DMS79 (cell line): ENCODE measurements around the gene KCNMA1.
"Not testable (repeated sequence)": the region's sequence is repeated elsewhere in the genome, so short reads cannot be mapped to it uniquely, and the experiment has no call there.

Experiments
- DNase-seq: peaks from one replicate; lab custom pipeline; 2025; lab: John Stamatoyannopoulos, UW

Gene KCNMA1

GRCh38 chr10:77416311-77417135 lies 221.1 kb downstream of the KCNMA1 start:
- no peak for DNase-seq

GRCh38 chr10:77415313-77415960 lies 222.2 kb downstream of the KCNMA1 start:
- no peak for DNase-seq

GRCh38 chr10:77413231-77413630 lies 224.4 kb downstream of the KCNMA1 start:
- no peak for DNase-seq

- not testable (repeated sequence) for DNase-seq
These were observed 225.0 kb downstream of the KCNMA1 start for GRCh38 chr10:77412573-77413133.

GRCh38 chr10:77411805-77412204 lies 225.8 kb downstream of the KCNMA1 start:
- no peak for DNase-seq

GRCh38 chr10:77410523-77410922 lies 227.1 kb downstream of the KCNMA1 start:
- no peak for DNase-seq

GRCh38 chr10:77409697-77410471 lies 227.7 kb downstream of the KCNMA1 start:
- peak; percentile 66 for DNase-seq

- no peak for DNase-seq
These were observed 229.3 kb downstream of the KCNMA1 start for GRCh38 chr10:77408259-77408658.

- no peak for DNase-seq
These were observed 230.7 kb downstream of the KCNMA1 start for GRCh38 chr10:77406764-77407430.

- DNase-seq, result no peak
These were observed 231.8 kb downstream of the KCNMA1 start for GRCh38 chr10:77405771-77406241.

GRCh38 chr10:77404810-77405209 lies 232.8 kb downstream of the KCNMA1 start:
- no peak for DNase-seq

GRCh38 chr10:77403761-77404160 lies 233.8 kb downstream of the KCNMA1 start:
- no peak for DNase-seq

GRCh38 chr10:77401683-77402082 lies 235.9 kb downstream of the KCNMA1 start:
- no peak for DNase-seq

GRCh38 chr10:77400033-77400432 lies 237.6 kb downstream of the KCNMA1 start:
- no peak for DNase-seq

GRCh38 chr10:77398986-77399755 lies 238.4 kb downstream of the KCNMA1 start:
- no peak for DNase-seq

GRCh38 chr10:77398558-77398957 lies 239.1 kb downstream of the KCNMA1 start:
- no peak for DNase-seq

- no peak for DNase-seq
These were observed 240.5 kb downstream of the KCNMA1 start for GRCh38 chr10:77397103-77397502.

- no peak for DNase-seq
These were observed 241.3 kb downstream of the KCNMA1 start for GRCh38 chr10:77396290-77396689.

- no peak for DNase-seq
These were observed 243.6 kb downstream of the KCNMA1 start for GRCh38 chr10:77393821-77394501.

- no peak for DNase-seq
These were observed 244.2 kb downstream of the KCNMA1 start for GRCh38 chr10:77393411-77393810.
